HEK293T (cell line): Measurements from ENCODE around the gene ASAP3.

ENCODE experiments used
- CTBP1 ChIP-seq: fragments of 450-650 bp; IDR thresholded peaks from 2 replicates; pipeline ENCODE4 v1.6.1; 2016; ENCODE audit warnings: borderline replicate concordance
- FOXA1 ChIP-seq: fragments of 450-650 bp; IDR thresholded peaks from 2 replicates; pipeline ENCODE4 v1.6.1; 2016; ENCODE audit warnings: mild to moderate bottlenecking

GRCh38 chr1:23448846-23449245, 35.1 kb downstream of the ASAP3 start:
- TF ChIP-seq CTBP1 (no peak), FOXA1 (no peak)
